GM21723 (cell line): ENCODE results near the gene CDK11A.
"Not testable (repeated sequence)": the region's sequence is repeated elsewhere in the genome, so short reads cannot be mapped to it uniquely, and the experiment has no call there.

Experiments used
- ATAC-seq: cut with Tn5 transposase; IDR thresholded peaks from one replicate; pipeline ENCODE4 v1.9.1; 2021; ENCODE audit warnings: mild to moderate bottlenecking, moderate library complexity; ENCODE audit not compliant: unreplicated experiment

The CDK11A gene

DNA sequence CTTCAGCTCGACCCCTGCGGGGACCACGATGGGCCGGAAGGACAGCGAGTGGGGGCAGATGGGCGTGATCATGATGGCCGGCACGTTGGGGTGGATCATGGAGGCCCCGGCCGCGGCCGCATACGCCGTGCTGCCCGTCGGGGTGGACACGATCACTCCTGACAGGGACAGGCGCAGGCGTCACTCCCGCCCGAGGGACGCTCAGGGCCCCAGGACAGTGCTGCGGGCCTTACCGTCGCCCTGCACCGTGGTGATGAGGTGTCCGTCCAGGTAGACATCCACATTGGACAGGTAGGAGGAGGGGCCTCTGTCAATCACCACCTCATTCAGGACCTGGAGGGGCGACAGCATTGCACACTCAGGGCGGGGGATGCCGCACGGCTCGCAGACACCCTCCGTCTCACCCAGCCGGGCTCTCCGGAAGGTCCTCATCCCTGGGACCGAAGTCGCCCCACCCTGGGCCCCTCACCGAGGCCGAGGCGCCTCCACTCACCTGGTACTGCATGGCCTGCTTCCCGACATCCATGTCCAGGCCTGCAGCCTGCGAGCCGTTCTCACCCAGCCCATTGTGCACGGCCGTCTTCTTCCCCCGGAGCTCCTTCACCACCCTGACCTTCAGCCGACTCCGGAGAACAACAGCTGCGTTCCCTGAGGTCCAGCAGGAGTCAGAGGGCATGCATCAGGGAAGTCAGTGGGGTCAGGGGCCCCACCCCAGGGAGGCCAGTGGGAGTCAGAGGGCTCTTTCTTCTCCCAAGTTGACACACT, 30.1 kb upstream of the CDK11A start:
- ATAC-seq, result no peak

DNA sequence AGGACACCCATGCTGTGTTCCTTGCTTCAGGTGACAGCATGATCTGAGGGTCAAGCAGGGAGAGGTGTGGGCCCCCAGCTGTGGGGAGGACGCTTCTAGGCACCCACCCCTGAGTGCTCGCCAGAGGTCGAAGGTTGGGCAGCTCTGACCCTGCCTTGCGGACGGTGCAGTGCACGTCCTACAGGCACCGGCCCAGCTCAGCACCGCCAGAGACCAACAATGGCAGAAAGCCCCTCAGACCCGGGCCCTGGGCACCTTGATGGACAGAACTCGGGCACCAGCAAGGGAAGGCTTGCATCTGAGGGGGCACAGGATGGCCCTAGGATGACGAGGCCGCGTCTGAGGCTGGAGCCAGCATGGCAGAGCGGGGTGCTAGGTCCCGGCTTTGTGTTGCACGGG, 29.4 kb upstream of the CDK11A start:
- ATAC-seq, result no peak

DNA sequence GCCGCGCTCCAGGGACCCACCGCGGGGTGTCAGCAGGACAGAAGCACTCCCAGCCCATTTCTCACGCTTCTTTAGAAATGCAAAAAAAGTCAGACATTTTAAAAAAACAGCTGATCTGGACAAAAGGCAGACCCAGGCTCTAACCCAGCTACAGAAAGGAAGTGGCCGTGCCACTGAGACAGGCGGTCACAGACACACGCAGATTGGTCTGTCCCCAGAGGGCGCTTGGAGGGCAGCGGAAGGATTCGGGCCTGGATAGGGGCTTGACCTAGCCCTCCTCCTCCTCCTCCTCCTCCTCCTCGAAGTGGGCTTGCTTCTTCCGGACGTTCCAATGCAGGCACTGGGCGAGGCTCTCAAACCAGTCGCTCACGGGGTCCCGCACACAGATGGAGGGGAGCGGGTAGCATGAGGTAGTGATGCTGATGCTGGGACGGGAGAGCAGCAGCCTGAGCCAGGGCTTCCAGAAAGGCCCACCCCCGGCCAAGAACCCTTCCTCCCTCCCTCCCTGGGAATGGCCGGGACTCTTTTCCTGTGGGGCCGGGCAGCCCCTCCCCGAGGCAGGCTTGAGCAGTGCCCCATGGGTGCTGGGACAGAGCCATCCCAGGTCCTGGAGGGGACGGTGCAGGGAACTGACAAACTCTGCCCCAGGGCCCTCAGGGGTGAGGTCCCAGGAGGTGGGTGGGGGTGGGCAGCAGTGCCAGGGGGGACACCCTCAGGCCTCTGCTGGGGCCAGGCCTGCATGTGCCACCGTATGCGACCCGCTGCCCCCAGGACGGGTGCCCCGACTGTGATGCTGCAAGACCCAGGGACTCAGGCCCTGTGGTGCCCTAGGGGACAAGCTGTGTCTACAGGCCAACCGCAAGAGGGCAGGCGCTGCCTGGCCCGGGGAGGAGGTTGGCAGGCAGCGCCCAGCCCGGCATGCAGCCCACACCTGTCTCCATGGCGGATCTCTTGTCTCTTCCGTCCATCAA, 28.8 kb upstream of the CDK11A start:
- ATAC-seq, result no peak

DNA sequence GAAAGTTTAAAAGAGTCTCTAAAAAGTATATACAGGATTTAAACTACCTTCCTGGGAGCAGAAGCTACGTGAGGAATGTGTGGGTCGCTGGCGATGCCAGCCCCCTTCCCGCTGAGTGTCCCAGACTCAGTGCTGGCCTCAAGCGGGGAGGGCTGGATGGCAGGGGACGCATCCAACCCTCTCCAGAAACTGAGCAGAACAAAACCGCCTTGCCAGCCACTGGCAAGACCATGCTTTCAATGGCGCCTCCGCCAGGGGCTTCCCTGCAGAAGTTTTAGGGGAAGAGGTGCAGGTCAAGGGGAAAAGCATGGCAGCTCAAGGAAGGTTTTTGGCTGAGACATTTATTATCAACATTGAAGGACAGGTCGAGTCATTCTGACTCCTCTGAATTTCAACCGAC, 28.0 kb upstream of the CDK11A start:
- ATAC-seq, result no peak

DNA sequence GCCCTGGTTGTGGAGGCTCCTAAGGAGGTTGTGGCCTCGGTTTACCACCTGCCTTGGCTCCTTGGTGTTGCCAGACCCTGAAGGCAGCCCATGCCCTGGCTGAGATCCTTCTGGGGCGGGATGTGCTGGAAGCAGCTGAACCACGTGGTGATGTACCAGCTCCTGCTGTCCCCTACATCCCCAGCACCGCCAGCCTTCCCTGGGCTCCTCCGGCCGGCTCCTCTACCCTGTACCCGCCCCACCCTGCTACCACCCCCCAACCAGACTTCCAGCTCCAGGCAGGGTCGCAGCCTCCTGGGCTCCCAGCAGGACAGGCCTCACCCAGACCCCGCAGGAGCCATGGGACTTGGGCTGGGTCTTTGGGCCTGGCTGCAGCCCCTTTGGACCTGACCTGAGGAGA, 25.8 kb upstream of the CDK11A start:
- ATAC-seq, result not testable (repeated sequence)

DNA sequence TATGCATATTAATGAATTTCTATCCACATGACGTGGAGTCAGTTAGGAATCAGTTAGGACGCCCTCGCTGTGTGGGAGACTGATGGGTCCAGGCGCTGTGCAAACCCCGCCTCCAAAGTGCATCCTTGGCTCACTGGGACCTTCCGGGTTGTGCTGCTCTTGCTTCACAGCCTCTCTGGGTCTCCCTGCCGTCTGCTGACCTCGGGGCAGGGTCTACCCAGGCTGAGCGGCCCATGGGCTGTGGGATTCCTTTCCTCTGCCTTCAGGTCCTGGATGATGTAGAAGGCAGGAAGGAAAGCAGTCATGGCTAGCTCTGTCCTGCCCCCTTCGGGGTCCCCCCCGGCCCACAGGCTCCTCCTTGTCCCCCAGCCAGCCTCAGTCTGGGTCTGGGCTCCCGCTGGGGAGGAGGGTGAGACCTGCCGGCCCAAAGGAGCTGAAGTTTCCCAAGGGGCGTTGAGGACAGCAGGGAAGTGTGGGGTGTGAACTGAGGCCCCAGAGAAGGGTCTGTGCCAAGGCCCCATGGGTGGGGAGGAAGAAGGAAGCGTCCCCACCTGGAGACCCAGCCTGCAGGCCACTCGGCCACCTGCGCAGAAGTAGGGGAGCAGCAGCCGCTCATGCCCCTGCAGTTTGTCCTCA, 24.6 kb upstream of the CDK11A start:
- ATAC-seq, result no peak

DNA sequence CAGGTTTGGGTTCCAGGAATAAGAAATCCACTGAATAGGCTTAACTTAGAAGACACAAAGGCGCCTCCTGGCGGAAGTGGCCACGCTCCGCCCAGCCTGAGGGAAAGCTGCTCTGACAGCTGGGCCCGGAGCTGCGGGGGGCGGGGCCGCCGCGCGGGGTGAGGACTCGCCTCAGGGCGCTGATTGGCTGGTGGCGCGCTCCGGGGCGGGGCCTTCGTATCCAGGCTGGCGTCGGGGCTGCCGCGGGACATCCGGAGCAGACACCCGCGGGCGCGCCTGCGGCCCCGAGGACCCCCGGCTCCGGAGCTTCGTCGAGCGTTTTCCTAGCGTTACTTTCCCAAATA, 22.4 kb upstream of the CDK11A start:
- peak; percentile 75 for ATAC-seq

DNA sequence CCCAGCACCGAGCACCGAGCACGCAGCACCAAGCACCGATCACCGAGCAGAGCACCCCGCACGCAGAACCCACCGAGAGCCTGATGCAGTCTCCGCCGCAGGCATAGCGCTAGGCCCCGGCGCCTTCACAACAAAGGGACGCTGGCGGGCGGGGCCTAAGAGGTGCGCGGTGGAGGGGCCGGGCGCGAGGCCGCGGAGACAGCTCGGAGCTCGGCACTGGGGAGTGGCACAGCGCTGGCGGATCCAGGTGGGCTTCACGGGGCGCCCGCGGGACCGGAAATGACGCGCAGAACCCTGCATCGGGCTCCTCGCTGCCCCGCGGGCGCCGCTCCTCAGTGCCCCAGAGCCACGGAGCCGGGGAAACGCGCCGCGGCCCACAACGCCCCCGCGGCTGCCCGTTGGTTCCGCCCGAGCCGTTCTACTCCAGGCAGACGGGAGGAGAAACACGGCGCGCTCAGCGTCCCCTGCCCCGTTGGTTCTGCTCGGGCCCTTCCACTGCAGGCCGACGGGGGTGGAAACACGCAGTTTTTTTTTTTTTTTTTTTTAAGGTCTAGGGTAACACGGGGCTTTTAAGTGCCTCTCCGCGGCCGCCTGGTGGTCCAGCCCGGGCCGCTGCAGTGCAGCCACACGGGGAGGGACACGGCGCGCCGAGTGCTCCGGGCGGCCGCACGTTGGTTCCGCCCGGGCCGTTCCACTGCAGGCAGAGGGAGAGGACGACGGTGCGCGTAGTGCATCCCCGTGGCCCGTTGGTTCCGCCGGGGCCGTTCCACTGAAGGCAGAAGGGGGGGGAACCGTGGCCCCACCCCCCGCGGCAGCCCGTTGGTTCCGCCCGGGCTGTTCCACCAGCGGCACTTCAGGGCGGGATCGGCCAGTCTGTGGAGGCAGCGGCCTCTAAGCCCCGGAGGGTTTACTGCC, 21.8 kb upstream of the CDK11A start:
- ATAC-seq, result peak; percentile 81

DNA sequence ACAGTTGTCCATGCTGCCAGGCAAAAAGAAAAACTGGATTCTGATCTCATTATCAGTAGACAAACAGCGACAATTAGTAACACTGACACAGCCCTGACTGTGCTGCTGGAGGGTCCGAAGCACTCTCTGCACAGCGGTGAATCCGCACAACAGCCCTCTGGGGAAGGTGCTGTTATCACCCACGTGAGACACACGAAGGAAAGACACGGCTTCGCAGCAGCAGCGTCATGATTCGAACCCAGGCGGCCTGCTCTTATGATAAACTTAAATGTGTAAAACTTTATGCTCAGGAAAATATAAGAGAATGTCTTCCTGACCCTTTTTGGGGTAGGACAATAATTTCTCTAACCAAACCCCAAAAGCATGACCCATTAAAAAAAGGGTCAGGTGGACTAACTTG, 18.4 kb upstream of the CDK11A start:
- not testable (repeated sequence) for ATAC-seq

DNA sequence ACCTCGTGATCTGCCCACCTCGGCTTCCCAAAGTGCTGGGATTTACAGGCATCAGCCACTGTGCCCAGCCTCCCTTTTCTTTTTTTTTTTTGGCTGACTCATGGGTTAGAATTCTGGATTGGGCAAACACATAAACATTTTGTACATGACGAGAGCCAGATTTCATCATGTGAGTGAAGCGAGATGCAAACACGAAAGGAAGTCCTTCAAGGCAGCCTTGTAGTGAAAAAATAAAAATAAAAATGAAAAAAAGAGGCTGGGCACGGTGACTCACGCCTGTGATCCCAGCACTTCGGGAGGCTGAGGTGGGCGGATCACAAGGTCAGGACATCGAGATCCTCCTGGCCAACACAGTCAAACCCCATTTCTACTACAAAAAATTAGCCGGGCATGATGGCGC, 16.9 kb upstream of the CDK11A start:
- ATAC-seq, result not testable (repeated sequence)

DNA sequence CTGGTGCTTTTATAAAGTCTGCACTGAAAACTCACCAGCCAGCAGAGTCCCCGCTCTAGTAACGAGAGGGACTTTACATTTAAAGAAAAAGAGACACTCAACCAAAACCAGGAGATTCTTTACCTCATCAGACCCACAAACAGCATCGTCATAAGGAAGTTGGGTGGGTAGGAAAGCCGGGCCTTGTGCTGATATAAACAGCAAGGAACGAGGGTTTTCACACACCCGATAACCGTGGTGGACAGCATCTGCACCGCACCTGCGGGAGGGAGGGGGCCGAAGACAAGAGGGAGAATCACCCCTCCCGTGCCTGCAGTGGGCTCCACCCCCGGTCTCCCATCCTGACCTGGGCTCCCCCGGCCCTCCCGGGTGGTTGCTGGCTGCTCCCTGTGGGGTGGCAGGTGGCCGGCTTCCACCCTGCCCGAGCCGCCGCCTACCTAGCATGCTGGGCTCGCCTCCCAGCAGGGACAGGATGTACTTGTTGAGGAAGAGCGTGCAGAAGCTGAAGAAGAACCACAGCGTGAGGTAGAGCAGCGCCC, 14.7 kb upstream of the CDK11A start:
- not testable (repeated sequence) for ATAC-seq

DNA sequence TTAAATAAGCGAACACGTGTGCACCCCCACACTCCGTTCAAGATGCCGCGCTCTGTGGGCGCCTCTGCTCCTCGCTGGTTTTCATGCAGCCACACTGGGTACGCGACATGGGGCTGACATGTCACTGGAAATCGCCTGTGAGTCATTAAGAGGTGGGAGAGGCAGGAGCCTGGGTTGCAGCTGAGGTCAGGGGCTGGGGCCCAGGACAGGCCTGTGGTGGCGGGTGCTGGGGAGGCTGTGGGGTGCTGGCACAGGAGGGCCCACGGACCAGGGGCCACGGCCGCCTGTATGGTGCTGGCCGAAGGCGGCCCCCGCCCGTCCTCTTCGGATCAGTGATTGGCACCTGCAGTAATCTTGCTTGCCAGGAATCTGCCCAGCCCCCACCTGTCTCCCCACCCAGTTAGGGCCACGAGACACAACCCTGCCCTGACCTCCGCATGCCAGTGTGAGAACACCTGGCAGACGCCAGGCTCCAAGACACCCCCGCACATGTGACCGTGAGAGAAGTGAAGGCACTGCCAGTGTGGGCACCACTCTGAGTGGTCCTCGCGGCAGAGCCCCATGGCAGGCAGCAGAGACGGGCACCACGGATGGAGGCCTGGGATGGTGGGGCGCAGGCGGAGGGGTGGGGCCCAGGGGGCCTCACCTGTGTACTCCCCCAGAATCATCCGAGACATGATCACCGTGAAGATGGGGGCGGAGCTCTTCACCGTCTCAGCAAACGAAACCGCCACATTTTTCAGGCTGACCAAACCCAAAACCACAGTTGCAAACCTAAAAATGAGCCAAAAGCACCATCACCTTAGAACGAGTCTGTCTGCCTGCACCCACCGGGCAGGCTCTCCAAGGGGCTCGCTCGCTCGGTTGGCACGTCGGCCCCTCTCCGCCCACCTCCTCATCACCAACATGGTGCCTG, 13.8 kb upstream of the CDK11A start:
- not testable (repeated sequence) for ATAC-seq

DNA sequence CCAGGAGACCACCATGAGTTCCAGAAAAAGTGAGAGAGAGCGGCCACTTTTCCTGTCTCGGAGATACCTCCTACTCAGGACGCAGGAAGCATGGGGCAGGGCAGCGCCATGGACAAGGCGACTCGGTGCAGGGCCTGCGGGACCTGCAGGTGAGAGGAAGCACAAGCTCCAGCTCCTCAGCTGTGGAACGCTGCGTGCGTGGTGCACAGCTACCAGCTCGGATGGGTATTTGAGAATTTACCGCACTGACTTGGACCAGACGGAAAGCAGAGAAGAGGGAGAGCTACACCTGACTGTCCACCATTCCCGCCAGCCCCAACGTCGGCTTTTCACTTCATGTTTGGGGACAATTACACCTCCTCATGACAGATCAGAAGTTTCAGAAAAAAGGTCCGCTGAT, 8.2 kb upstream of the CDK11A start:
- no peak for ATAC-seq

DNA sequence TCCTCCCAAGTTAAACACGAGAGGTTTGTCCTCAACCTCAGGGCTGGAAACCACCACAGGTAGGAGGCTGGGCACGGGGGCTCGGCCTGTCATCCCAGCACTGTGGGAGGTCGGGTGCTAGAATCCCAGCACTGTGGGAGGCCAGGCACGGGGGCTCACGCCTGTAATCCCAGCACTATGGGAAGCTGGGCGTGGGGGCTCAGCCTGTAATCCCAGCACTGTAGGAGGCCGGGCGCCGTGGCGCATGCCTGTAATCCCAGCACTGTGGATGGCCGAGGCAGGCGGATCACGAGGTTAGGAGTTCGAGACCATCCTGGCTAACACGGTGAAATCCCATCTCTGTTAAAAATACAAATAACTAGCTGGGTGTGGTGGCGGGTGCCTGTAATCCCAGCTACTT, 6.7 kb upstream of the CDK11A start:
- no peak for ATAC-seq

DNA sequence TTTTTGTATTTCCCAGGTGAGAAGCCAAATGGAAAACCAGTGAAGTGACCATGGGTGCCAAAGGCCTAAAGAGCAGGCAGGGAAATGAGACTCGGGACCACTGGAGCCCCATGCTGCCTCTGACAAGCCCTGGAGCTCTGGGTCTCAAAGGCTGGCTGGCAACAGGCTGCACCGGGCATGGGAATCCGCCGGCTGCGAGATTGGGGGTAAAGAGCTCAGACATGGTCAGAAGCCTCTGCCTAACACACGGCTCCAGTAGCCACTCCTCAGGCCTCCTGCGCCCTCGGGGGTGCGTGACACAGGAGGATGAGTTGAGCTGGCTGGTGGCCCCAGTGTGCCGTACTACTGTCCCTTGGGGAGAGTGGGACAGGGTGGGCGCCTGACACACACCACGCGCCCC, 6.1 kb upstream of the CDK11A start:
- ATAC-seq, result not testable (repeated sequence)

DNA sequence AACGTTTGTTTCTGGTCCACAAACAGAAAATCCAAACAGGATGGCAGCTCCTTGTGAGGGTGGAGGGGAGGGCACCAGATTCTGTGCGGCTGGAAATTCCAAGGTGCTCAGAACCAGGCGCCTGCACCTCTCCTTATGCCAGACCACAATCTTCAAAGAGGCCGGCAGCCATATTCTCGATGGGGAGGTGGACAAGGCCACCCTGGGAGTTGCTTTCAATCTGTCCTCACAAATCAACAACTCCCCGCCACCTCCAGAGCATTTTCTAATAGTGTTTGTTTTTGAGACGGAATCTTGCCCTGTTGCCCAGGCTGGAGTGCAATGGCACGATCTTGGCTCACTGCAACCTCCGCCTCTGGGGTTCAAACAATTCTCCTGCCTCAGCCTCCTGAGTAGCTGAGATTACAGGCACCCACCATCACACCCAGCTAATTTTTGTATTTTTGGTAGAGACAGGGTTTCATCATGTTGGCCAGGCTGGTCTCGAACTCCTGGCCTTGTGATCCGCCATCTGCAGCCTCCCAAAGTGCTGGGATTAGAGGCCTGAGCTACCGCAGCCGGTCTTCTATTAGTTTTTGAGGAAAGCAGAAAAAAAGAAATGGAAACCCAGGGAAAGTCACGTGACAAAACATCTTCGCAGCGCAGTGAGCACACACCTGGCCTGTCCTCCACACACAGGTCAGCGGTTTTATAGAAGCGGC, 5.1 kb upstream of the CDK11A start:
- not testable (repeated sequence) for ATAC-seq

DNA sequence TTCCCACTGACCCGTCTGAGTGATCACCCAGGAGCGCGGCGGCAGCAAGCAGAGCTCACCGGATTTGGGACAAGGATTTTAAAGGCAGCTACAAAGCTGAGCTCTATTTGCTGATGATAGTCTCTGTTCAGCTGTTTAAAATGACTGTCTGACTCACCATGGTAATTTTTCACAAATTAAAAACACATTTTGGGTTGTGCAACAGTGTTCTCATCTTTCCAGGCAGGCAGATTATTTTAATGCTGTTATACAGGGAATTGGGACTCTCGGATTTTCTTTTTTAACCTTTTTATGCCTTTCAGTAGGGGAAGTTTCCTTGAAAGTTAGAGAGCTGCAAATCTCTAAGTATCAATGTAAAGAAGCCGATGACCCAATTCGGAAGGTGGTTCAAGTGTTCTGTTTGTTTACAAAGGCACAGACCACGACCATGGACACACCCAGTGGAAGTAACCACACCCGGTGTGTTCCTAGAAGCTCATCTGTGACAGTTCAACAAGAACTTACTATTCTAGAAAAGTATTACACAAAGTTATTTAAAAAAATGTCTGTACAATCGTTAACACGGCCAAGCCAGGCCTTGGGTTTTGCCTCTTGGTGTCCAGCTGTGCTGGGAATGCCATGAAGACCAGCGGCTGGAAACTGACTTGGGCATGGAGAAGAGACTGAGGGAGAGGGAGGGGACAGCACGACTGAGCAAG, 4.3 kb upstream of the CDK11A start:
- not testable (repeated sequence) for ATAC-seq

DNA sequence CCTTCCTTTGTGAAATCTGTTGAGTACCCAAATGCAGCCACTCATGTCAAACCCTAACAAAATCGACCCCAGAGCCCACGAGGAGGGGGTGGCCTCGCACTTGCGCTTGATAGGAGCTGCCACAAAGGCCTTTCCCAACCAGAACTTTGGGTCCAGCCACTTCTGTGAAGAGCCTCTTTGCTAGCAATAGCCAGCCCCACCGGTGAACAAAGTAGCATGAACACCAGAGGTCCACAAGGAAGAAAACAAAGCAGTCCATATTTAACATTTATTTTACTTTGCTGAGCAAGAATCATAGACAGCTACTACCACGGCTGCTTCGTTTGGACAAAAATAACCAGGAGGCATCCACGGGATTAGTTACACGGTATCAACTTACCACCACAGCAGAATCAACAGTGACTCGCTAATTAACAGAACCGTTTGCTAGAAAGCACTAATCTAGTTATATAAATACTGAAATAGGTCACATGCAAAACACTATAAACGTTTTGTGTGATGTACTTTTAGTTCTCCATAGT, 3.0 kb upstream of the CDK11A start:
- ATAC-seq, result not testable (repeated sequence)
